ENCODE data around the gene MSMB.
"Not testable (repeated sequence)": the region's sequence is repeated elsewhere in the genome, so short reads cannot be mapped to it uniquely, and the experiment has no call there.

MSMB gene

GRCh38 chr10:46004963-46005362 lies 41.1 kb downstream of the MSMB start:
- no peak for DNase-seq

- DNase-seq: no peak
Observed at GRCh38 chr10:46002916-46003693, 43.0 kb downstream of the MSMB start.

GRCh38 chr10:46002189-46002687 lies 43.8 kb downstream of the MSMB start:
- not testable (repeated sequence) for DNase-seq

GRCh38 chr10:46001187-46001756 lies 44.8 kb downstream of the MSMB start:
- no peak for DNase-seq

GRCh38 chr10:46000538-46000937 lies 45.5 kb downstream of the MSMB start:
- DNase-seq: no peak

GRCh38 chr10:45999955-46000354 lies 46.1 kb downstream of the MSMB start:
- DNase-seq: not testable (repeated sequence)

GRCh38 chr10:45997994-45998763 lies 47.9 kb downstream of the MSMB start:
- no peak for DNase-seq

- DNase-seq: no peak
Observed at GRCh38 chr10:45997557-45997956, 48.5 kb downstream of the MSMB start.

GRCh38 chr10:45985590-45985989 lies 60.5 kb downstream of the MSMB start:
- not testable (repeated sequence) for DNase-seq

GRCh38 chr10:45984473-45984872 lies 61.6 kb downstream of the MSMB start:
- DNase-seq: not testable (repeated sequence)

- DNase-seq: peak in 1 of 2 donors; percentile 15
Observed at GRCh38 chr10:45983538-45984186, 62.4 kb downstream of the MSMB start.
